DND-41 (cell line): ENCODE measurements around the gene HTT.

Source experiments
- ATAC-seq: fragments of 200-7000 bp; cut with Tn5 transposase; 3 replicates; pipeline ENCODE4 v1.9.1; 2021; ENCODE audit warnings: low read depth; ENCODE audit not compliant: insufficient read depth
- DNase-seq: peaks from one replicate; pipeline ENCODE4 v3.0.0-alpha.2; 2020
- H2AFZ ChIP-seq: 2 replicates; pipeline ENCODE4 v1.6.0; 2012; ENCODE audit warnings: low read depth, low read length
- H3K27ac ChIP-seq: 2 replicates; pipeline ENCODE4 v1.5.1; 2012; ENCODE audit warnings: low read length, inconsistent platforms
- H3K27me3 ChIP-seq: fragments of 200-600 bp; sonication (generic); 2 replicates; pipeline ENCODE4 v1.6.0; 2012; ENCODE audit warnings: low read length, mild to moderate bottlenecking, inconsistent platforms; ENCODE audit not compliant: insufficient read depth, poor library complexity
- H3K36me3 ChIP-seq: 2 replicates; pipeline ENCODE4 v1.5.1; 2012; ENCODE audit warnings: low read length, inconsistent platforms; ENCODE audit not compliant: insufficient read depth
- H3K4me1 ChIP-seq: 2 replicates; pipeline ENCODE4 v1.5.1; 2012; ENCODE audit warnings: mild to moderate bottlenecking, low read length; ENCODE audit not compliant: insufficient read depth
- H3K4me2 ChIP-seq: 2 replicates; pipeline ENCODE4 v1.6.0; 2012; ENCODE audit warnings: mild to moderate bottlenecking, moderate library complexity, low read length, inconsistent platforms; ENCODE audit not compliant: insufficient read depth
- H3K4me3 ChIP-seq, 2 experiments: fragments of 200-600 bp in 1 of 2; shearing (Covaris generic) in 1 of 2; 2 replicates each; pipeline ENCODE4 v1.5.1; 2012 to 2016; ENCODE audit warnings: inconsistent platforms in 2 of 2, low read length in 2 of 2, mild to moderate bottlenecking in 2 of 2, low read depth in 1 of 2, moderate library complexity in 1 of 2
- H3K79me2 ChIP-seq: 2 replicates; pipeline ENCODE4 v1.6.0; 2012; ENCODE audit warnings: low read length, inconsistent platforms; ENCODE audit not compliant: insufficient read depth
- H3K9ac ChIP-seq: 2 replicates; pipeline ENCODE4 v1.6.0; 2012; ENCODE audit warnings: low read depth, mild to moderate bottlenecking, inconsistent platforms, low read length, moderate library complexity
- H3K9me3 ChIP-seq: 2 replicates; pipeline ENCODE4 v1.5.1; 2012; ENCODE audit warnings: low read length, moderate library complexity, mild to moderate bottlenecking, inconsistent platforms; ENCODE audit not compliant: insufficient read depth, severe bottlenecking
- H4K20me1 ChIP-seq: 2 replicates; pipeline ENCODE4 v1.6.0; 2012; ENCODE audit warnings: low read length; ENCODE audit not compliant: insufficient read depth
- CTCF ChIP-seq: IDR thresholded peaks from 2 replicates; pipeline ENCODE4 v1.5.1; 2012; ENCODE audit warnings: borderline replicate concordance, low read length, moderate library complexity, mild to moderate bottlenecking; ENCODE audit not compliant: poor library complexity, severe bottlenecking; ENCODE audit errors: extremely low read depth
- EZH2 ChIP-seq: IDR thresholded peaks from 3 replicates; pipeline ENCODE4 v1.6.1; 2012; ENCODE audit warnings: borderline replicate concordance, low read depth, mild to moderate bottlenecking, moderate library complexity, low read length, inconsistent platforms; ENCODE audit not compliant: severe bottlenecking

The HTT gene

GRCh38 chr4:3219761-3220475 is 145.4 kb downstream of the HTT start:
- Histone ChIP-seq H3K9ac (no peak overlapping the region), H3K79me2 (no peaks in the 10 kb centered on the region), H3K27ac (no peak overlapping the region), H3K36me3 (peaks cover 84% of the 10 kb centered on the region), H4K20me1 (peaks cover 4% of the 10 kb centered on the region; the same call in 1 of the 2 replicates), H3K4me1 (no peaks in the 10 kb centered on the region), H3K4me3 (no peak overlapping the region), H2AFZ (no peak overlapping the region), H3K27me3 (no peaks in the 10 kb centered on the region), H3K4me2 (no peak overlapping the region), H3K9me3 (no peaks in the 10 kb centered on the region)
- 0 out of 3 replicates have a peak, but pooled peaks have one; percentile 19 for ATAC-seq
- no peak for DNase-seq
- TF ChIP-seq CTCF = no peak
- TF ChIP-seq EZH2 = no peak

- no peak overlapping the region for H3K9ac ChIP-seq
- H3K36me3 ChIP-seq = peaks cover 79% of the 10 kb centered on the region
- no peak for TF ChIP-seq EZH2
- no peak for TF ChIP-seq CTCF
Measured at GRCh38 chr4:3220476-3221183, 146.1 kb downstream of the HTT start.

GRCh38 chr4:3221184-3221494 is 146.7 kb downstream of the HTT start:
- no peak for DNase-seq
- H3K4me1 ChIP-seq = no peaks in the 10 kb centered on the region
- H3K27me3 ChIP-seq = no peaks in the 10 kb centered on the region
- no peak overlapping the region for H3K4me2 ChIP-seq
- TF ChIP-seq CTCF (no peak), EZH2 (no peak)
- no peaks in the 10 kb centered on the region for H3K79me2 ChIP-seq
- ATAC-seq = no peak
- peaks cover 78% of the 10 kb centered on the region for H3K36me3 ChIP-seq
- no peak overlapping the region for H3K27ac ChIP-seq
- H3K9ac ChIP-seq = no peak overlapping the region
- no peaks in the 10 kb centered on the region for H3K9me3 ChIP-seq
- H4K20me1 ChIP-seq = peaks cover 4% of the 10 kb centered on the region; the same call in 1 of the 2 replicates
- H3K4me3 ChIP-seq = no peak overlapping the region
- no peak overlapping the region for H2AFZ ChIP-seq

More at GRCh38 chr4:3220476-3221183, 146.1 kb downstream of the HTT start:
- Histone ChIP-seq H3K4me3 (no peak overlapping the region), H3K4me1 (no peaks in the 10 kb centered on the region), H3K79me2 (no peaks in the 10 kb centered on the region), H4K20me1 (peaks cover 4% of the 10 kb centered on the region; the same call in 1 of the 2 replicates), H3K27ac (no peak overlapping the region), H3K9me3 (no peaks in the 10 kb centered on the region), H3K4me2 (no peak overlapping the region), H2AFZ (no peak overlapping the region), H3K27me3 (no peaks in the 10 kb centered on the region)
- DNase-seq = no peak
- no peak for ATAC-seq
